GM18861 (cell line): ENCODE results near the gene CCNG2.
"Not testable (repeated sequence)": the region's sequence is repeated elsewhere in the genome, so short reads cannot be mapped to it uniquely, and the experiment has no call there.

Experiments used
- ATAC-seq: cut with Tn5 transposase; IDR thresholded peaks from one replicate; pipeline ENCODE4 v1.9.1; 2021; ENCODE audit not compliant: unreplicated experiment

Gene CCNG2, protein sequence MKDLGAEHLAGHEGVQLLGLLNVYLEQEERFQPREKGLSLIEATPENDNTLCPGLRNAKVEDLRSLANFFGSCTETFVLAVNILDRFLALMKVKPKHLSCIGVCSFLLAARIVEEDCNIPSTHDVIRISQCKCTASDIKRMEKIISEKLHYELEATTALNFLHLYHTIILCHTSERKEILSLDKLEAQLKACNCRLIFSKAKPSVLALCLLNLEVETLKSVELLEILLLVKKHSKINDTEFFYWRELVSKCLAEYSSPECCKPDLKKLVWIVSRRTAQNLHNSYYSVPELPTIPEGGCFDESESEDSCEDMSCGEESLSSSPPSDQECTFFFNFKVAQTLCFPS

DNA sequence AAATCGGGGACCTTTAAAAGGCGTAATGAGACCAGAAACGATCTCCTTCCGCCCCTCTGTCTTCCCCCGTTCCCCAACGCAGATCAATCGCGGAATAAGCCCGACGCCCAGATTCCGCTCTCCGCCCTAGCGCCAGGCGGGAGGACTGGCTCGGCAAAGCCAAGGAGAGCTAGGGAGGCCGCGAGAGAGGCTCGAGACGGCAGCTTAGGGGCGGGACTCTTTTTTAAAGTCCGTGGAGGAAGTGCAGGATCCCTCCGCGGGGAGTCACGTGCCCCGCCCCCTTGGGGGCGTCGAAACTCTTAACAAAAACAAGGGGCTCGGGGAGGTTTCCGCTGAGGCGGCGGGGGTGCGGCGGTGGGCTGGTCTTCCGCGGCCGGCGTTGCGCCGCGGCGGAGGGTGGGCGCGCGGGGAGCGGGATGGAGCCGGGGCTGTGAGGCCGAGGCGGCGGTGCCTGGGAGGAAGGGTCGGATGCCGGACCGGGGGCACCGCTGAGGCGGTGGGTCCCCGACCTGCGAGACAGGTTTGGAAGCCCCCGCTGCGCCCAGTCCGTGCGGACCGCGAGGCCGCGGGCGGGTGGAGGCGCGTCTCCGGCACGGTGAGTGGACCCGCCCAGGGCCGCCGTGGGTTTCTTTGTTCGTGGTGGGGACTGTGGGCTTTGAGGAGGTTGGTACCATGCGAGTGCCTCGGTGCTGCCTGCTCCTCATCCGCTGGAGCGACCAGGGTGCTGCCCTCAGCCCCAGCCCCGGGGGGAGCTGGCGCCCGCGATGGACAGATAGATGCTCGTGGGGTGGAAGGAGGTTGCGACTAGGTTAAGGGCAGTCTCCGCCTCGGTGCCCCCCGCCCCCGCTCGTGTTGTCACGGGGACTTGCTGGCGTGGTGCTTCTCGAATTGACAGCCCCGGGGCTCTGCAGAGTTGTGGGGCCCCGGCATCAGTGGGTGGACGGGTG lies at the start of gene CCNG2:
Gene CCNG2 (plus strand): TSS at position 296 of the 947 bp plus-strand sequence. CDS start 1,326 bp downstream, outside the sequence.
- peak; percentile 13 for ATAC-seq

DNA sequence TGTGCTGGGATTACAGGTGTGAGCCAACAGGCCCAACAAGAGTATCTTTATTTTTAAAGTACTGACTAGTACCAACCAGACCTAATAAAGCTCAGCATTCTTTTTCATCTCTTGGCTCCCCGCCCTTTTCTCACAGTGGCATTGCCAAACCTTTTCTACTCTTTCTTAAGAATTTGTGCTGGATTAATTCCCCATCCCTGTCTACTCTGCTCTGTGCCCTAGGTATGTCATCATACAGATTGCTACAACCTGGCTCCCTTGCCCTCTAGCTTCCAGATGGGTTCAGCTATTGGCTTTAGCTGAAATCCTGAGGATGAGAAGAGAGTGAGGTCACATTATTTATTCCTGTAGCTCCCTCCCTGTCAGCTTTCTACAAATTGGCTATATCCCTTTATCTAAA lies 46.3 kb upstream of the CCNG2 start:
- ATAC-seq, result no peak

DNA sequence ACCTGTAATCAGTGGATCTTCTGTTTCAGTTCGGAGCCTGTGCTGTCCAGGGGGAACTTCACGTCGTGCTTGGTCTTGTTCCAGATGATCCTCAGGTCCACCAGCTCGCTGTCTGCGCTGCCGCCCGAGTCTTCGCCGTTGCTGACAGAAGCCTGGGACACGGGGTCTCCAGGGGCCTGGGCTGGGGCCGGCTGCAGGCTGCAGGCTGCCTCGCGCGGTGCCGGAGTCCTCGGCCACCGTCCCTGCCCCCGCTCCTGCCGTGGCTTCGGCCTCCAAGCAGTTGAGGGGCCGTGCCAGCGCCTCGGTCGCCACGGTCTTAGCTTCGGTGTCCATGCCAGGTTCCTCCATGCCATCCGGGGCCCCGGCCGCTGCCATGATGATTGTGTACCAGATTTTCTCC lies 43.9 kb upstream of the CCNG2 start:
- ATAC-seq, result no peak

DNA sequence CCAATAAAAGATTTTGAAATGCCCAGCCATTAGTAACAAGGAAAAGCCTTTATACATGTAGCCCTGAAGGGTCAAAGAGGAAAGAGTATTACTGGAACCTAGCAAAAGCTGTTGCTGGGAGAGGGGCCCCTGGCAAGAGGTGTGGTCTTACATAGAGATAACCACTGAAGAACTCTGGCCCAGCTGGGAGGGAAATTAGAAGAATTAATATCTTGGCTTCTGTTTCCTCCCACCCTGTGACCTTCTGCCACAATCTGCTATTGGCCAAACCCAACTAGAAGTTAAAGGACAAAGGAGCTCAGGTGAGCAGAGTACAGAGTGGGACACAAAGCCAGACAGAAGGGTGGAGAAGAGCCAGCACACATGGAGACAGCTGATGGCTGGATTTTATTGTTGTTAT lies 39.3 kb upstream of the CCNG2 start:
- no peak for ATAC-seq

DNA sequence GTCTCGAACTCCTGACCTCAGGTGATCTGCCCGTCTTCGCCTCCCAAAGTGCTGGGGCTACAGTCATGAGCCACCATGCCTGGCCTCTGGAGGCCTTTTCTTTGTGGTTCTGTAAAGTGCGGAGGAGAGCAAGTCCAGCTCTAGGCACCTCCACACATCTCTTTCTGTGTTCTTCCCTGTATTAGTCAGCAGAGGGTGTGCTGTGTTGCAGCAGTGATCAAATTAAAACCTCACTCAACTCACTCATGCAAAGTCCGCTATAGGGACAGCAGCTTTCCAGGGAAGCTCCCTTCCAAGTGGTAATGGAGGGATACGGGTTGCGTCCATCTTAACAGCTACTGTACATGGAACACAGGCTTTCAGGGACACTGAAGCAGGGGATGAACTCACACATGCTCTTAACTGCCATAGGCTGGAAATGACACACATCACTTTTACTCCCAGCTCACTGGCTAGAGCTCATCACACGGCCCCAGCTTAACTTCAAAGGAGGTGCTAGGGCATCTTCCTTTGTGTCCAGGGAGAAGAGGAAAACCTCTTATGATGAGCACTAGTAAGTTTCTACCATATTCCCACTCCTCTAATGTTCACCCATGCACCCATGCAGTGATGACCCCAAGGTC lies 36.0 kb upstream of the CCNG2 start:
- ATAC-seq, result peak; percentile 61

DNA sequence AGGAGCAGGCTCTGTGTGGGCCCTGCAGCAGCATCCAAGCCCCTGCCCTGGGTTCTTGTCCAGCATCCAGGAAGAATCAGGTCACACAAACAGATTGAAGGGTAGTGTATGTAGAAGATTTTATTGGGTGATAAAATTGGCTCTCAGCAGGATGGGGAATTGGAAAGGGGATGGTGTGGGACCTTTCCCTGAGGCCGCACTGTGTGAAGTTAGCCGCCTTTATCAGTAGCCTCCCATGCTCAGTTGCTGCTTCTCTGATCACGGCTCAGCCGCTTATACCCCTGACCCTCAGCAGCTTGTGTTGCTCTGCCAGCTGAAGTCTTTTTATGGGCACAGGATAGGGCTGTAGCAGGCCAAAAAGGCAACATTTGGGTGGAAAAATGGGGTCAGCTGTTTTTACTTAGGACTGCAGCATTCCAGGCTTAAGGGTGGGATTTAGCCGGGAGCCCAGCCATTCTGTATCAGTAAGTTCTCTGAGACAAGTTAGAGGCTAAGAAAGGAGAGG lies 35.2 kb upstream of the CCNG2 start:
- no peak for ATAC-seq

DNA sequence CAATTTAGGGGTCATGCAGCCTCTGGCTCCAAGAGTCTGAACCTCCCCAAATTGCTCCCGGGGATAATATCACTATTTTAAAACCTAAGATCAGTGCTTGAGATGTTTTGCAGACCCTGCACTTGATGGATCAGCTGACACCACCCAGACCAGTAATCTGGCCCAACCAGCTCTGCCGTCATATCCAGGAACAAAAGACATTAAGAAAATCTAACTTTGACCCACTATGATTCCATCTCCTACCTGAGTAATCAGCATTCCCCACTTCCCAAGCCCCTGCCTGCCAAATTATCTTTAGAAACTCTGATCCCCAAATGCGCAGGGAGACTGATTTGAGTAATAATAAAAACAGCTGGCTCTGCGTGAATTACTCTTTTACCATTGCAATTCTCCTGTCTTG lies 34.4 kb upstream of the CCNG2 start:
- ATAC-seq, result no peak

DNA sequence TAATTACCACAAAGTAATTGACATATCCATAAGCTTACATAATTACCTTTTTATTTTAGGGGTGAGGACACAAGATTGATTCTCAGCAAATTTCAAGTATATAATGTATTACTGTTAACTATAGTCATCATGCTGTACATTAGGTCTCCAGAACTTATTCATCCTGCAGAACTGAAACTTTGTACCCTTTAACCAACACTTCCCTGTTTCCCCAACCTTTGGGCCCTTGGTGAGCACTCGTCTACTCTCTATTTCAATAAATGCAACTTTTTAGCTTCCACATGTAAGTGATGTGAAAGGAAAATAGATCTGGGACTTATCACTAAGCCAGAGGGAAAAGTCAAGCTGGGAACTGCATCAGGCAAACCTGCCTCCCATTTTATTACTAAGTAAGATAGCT lies 33.6 kb upstream of the CCNG2 start:
- peak; percentile 32 for ATAC-seq

DNA sequence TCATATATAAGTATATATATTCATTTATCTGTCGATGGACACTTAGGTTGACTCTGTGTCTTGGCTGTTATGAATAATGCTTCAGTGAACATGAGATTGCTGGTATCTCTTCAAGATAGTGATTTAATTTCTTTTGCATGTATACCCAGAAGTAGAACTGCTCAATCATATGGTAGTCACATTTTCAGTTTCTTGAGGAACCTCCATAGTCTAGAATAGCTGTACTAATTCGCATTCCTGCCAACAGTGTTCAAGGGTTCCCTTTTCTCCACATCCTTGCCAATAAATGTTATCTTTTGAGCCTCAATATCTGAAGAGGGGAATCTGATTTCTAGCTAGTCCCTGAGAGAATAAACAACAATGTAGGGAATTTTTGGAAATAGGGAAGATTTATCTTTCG lies 32.4 kb upstream of the CCNG2 start:
- ATAC-seq, result no peak

DNA sequence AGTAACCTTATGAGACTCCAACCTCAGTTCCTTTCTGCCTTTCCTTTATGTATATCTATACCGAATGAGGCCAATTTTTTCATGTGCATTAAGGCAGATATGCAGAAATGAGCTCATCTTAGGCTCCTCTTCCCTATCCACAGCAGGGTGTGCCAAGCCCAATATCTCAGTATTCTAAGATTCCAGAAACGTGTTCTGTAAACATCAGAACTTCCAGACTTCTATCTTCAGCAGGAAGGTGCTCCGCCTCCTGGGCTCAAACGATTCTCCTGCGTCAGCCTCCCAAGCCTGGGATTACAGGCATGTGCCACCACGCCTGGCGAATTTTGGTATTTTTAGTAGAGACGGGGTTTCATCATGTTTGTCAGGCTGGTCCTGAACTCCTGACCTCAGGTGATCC lies 31.0 kb upstream of the CCNG2 start:
- ATAC-seq, result no peak

DNA sequence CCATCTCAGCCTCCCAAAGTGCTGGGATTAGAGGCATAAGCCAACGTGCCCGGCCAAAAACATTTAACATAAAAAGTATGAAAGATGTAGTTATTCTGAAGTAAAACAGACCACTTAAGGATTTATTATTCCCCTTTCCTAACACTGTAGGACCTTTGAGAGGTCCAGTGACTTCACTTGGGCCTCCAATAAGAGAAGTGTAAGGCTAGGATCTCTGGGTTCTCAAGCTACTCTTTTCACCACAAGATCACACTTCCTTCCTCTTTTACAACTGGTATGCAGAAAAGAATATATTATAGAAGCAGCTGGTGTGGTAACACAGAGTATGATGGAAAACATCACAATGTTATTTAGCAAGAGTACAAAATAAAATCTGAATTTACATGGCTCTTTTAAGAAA lies 30.2 kb upstream of the CCNG2 start:
- ATAC-seq, result peak; percentile 93

DNA sequence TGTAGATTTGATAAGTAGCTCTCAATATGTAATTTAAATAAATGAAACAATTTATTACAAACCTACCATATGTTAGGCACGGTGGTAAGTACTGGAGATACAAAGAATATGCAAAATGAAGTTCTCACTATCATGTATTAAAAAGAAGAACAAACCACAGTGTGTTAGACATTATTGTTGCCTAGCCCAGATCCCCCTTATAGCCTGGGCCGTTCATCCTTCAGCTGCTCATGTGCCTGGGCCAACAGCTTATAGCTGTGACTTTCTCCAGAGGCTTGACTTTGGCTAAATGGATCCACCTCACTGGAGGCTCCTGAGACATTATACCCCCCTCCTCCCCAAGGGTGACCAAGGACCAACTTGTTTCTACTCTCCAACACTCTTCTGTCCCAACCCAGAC lies 29.8 kb upstream of the CCNG2 start:
- ATAC-seq, result peak; percentile 57

DNA sequence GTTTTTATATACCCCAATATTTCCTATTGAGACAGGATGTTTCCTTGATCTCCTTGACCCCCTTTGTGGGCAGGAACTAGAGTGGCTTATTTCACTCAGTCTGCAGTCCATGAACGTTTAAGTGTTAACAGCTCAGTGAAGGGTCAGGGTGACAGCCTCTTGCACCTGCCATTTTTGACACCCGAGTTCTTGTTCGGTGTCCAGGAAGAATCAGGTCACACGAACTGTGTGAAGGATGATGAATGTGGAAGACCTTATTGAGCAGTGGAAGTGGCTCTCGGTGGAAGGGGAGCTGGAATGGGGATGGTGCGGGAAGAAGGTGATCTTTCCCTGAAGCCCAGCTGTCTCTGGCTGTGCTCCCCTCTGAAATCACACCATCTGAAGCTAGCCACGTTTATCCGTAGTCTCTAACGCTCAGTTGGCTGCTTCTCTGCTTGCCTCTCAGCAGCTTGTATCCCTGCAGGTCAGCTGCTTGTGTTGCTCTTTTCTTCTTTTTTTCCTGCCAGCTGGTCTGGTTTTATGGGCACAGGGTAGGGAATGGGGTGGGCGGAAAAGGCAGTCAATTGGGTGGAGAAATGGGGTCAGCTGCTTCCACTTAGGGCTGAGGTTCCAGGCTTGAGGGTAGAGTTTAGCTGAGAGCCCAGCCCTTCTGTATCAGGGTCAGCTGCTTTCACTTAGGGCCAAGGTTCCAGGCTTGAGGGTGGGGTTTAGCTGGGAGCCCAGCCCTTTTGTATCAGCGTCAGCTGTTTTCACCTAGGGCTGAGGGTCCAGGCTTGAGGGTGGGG lies 29.0 kb upstream of the CCNG2 start:
- no peak for ATAC-seq

DNA sequence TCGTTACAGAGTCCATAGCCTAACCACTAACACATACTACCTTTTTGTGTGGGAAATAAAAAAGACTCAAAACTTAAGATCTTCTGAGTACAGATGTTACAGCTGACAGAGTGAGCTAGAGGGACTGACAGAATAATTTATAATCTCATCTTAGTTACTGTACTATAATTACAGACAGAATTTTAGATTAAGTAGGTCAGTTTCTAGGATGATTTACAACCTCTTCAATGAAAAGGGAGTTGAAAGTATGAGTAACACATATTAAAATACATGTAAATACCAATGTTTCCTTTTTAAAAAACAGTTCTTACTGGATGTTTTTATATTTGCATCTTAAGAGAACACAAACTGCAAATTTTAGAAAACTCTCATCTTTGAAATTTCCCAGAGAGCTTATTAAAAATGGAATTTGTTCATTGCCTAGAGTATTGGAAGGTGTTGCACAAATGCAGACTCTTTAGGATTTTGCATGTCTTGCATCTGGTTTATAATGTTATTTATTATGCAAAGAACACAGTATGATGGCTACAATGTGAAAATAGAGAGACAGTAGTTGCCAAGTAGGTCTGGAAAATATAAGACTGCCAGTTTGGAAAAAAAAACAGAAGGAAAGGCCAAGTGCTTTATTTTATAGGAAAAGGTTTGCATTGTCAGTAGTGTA lies 24.2 kb upstream of the CCNG2 start:
- ATAC-seq, result no peak

DNA sequence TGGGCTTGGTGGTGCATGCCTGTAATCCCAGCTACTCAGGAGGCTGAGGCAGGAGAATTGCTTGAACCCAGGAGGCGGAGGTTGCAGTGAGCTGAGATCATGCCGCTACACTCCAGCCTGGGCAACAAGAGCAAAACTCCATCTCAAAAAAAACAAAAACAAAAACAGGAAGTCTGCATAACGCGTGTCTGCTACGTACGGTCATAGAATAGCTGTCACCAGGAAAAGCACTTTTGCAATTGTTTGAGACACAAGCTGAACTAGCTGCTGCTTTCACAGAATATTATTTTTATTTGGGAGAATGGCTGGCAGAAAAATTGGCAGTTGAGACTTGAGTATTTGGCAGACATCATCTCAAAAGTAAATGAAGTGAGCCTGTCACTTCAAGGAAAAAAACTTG lies 19.6 kb upstream of the CCNG2 start:
- ATAC-seq, result not testable (repeated sequence)

DNA sequence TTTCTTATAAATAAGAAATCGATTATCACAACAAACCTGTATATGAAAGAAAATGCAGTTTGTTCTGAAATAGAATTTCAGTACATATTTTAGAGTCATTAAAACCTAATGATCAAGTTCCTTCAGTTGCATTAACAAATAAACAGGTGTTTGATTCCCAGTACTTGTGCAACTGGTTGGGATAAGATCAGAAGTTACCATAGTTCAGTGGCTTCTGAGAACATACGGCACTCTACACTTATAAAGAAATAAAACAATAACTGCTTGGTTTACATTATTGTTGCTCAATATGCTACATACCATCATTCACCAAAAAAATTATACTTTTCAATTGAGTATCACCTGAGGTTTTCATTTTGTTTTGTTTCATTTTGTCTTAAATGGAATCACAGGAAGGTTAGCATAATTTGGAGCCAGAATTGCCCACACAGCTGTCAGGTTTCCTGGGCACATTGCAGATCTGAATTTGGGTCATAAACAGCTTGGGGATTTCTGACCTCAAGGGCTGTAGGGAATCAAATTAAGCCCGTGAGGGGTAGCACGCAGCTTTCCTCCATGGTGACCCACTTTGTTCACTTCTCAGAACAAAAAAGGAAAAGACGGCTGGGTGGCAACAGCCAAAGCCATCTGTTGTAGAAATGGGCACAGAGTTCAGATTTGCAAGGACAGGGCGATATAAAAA lies 14.9 kb upstream of the CCNG2 start:
- no peak for ATAC-seq

DNA sequence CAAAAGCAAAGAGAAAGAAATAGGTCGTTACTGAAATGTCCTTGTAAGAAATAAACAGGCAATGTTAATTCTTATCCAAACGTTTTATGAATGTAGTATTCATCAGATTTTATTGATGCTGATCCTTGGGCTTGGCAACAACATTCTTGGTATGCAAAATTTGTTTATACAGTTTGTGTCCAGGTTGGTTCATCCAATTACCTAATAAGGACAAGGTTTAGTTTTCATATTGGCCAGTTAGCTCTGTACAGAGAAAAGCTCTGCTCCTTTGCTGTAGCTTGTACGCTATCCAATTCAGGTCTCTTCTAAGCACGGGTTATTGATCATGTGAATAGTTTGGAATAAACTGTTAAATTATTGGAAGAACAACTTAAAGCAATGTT lies 14.4 kb upstream of the CCNG2 start:
- ATAC-seq, result no peak

DNA sequence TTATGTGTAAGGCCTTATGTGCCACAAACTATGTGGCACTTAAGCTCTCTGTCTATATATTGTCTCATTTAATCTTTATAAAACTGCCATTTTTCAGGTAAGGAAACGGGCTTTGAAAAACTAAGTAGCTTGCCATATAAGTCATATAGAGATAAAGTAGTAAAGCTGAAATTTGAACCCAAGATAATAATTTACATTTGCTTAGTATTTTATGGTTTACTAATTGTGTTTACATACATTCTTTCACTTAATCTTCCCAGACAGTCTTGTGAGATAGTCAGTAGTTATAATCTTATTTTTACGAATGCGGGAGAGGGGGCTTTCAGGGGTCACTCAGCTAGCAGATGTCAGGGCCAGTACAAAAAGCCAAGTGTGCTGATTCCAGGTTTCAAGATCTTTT lies 13.9 kb upstream of the CCNG2 start:
- no peak for ATAC-seq

DNA sequence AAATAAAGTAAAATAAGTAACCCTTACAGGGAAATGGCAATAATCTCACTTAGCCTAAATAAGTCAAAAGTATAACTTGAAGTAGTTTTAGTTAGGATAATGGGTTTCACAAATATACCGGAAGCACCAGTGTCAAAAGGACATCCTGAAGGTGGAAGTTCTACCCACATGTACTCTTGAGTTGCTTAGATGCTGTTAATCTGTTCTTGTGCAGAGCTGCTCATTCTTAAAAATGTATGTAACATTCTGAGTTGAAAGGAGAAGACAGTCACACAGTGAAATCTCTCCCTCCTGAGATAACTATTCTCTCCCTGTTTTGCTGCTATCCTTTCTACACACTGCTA lies 11.2 kb upstream of the CCNG2 start:
- ATAC-seq, result no peak
